ENCODE results near the gene ECT2L. TPM values are rescaled to one million over a fixed set of nuclear protein-coding genes. Genes with fewer than 3 reads are reported as not detected.

The ECT2L gene
- total and polyA plus RNA-seq, 2 donors (not counting 1 experiment from before 2014, with no cell fraction given): 0.17 TPM; not detected in 1

DNA sequence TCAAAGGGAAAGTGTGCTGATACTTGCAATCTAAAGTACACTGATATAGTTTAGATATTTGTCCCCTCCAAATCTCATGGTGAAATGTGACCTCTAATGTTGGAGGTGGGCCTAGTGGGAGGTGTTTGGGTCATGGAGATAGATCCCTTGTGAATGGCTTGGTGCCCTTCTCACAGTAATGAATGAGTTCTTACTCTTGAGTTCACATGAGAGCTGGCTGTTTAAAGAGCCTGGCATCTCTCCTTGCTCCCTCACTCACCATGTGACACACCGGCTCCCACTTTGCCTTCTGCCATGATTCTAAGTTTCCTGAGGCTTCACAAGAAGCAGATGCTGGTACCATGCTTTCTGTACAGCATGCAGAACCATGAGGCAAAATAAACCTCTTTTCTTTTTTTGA is 114.1 kb downstream of the ECT2L start:
- no peaks in the 10 kb centered on the region for H3K9me3 ChIP-seq (ENCODE audit: control insufficient read depth, insufficient read depth, low read depth, low read length)
- no peak overlapping the region for H3K4me2 ChIP-seq (ENCODE audit: extremely low read depth, insufficient read depth, low read length)
- no peaks in the 10 kb centered on the region for H4K20me1 ChIP-seq (ENCODE audit: control insufficient read depth, extremely low read depth, insufficient read depth, low read length)
- DNase-seq (ENCODE audit: low read depth in 2 of 2): no peak
- H3K27ac ChIP-seq (ENCODE audit: insufficient read depth, low read length): no peak overlapping the region
- no peak overlapping the region for H2AFZ ChIP-seq (ENCODE audit: low read length)
- no peaks in the 10 kb centered on the region for H3K4me1 ChIP-seq (ENCODE audit: control insufficient read depth, extremely low read depth, insufficient read depth, low read length)
- H3K27me3 ChIP-seq (ENCODE audit: control insufficient read depth, insufficient read depth, low read length): no peaks in the 10 kb centered on the region
- no peak overlapping the region for H3K9ac ChIP-seq (ENCODE audit: insufficient read depth, low read length)
- no peaks in the 10 kb centered on the region for H3K79me2 ChIP-seq (ENCODE audit: control insufficient read depth, insufficient read depth, low read length)
- TF ChIP-seq EZH2 (IDR thresholded peaks at IDR 0.05; ENCODE audit: low read length, missing control alignments): no peak
- TF ChIP-seq CTCF (conservative IDR thresholded peaks at IDR 0.05 in 1 of 2, IDR thresholded peaks at IDR 0.05 in 1 of 2; ENCODE audit: low read depth in 1 of 2, low read length in 2 of 2): no peak
- H3K36me3 ChIP-seq (ENCODE audit: control insufficient read depth, insufficient read depth, low read length): peaks cover 2% of the 10 kb centered on the region
- H3K4me3 ChIP-seq (replicated peaks in 1 of 4; ENCODE audit: control extremely low read depth in 1 of 4, insufficient read depth in 1 of 4, low read depth in 3 of 4, low read length in 4 of 4): no peak overlapping the region

DNA sequence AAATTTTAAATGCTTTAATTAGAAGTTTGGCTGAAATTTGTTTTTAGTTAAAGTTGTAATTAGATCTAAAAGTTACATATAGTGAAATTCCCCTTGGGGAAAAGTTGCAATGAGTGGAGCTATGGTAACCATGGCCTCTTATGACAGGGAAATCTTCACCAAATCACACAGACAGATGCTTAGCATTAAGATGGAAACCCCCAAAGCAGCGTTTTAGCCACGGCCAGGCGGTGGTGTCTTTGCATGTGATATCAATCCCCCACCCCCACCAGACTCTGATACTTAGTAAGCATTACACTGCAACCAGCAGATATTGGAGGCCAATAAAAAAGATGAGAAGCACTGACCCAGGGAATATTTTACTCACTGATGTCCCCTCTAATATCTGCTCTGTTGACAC is 116.4 kb downstream of the ECT2L start:
- Histone ChIP-seq H4K20me1 (ENCODE audit: control insufficient read depth, extremely low read depth, insufficient read depth, low read length) (no peaks in the 10 kb centered on the region), H3K9ac (ENCODE audit: insufficient read depth, low read length) (no peak overlapping the region), H2AFZ (ENCODE audit: low read length) (no peak overlapping the region), H3K4me2 (ENCODE audit: extremely low read depth, insufficient read depth, low read length) (no peak overlapping the region), H3K4me3 (replicated peaks in 1 of 4; ENCODE audit: control extremely low read depth in 1 of 4, insufficient read depth in 1 of 4, low read depth in 3 of 4, low read length in 4 of 4) (no peak overlapping the region), H3K4me1 (ENCODE audit: control insufficient read depth, extremely low read depth, insufficient read depth, low read length) (no peaks in the 10 kb centered on the region), H3K27ac (ENCODE audit: insufficient read depth, low read length) (no peak overlapping the region), H3K79me2 (ENCODE audit: control insufficient read depth, insufficient read depth, low read length) (no peaks in the 10 kb centered on the region), H3K27me3 (ENCODE audit: control insufficient read depth, insufficient read depth, low read length) (no peaks in the 10 kb centered on the region), H3K36me3 (ENCODE audit: control insufficient read depth, insufficient read depth, low read length) (peaks cover 2% of the 10 kb centered on the region), H3K9me3 (ENCODE audit: control insufficient read depth, insufficient read depth, low read depth, low read length) (no peaks in the 10 kb centered on the region)
- TF ChIP-seq CTCF (conservative IDR thresholded peaks at IDR 0.05 in 1 of 2, IDR thresholded peaks at IDR 0.05 in 1 of 2; ENCODE audit: low read depth in 1 of 2, low read length in 2 of 2) (no peak), EZH2 (IDR thresholded peaks at IDR 0.05; ENCODE audit: low read length, missing control alignments) (no peak)
- no peak for DNase-seq (ENCODE audit: low read depth in 2 of 2)

DNA sequence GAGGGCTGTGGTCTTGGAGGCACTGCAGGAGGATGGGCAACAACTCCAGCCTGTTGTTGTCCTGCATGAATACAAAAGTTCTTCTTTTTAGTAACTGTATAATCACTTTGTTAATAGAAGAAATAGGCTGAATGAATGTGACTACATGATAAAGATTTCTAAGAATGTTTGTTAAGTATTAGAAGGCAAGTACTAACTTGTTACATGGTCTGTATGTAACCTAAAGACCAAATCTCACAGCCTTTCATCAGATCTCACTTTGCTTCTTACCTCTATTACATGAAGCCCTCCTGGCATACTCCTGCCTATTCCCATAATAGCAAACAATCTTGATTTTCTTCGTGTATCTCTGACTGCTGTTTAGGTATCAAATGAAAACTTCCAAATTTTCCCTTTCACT is 118.8 kb downstream of the ECT2L start:
- H3K36me3 ChIP-seq (ENCODE audit: control insufficient read depth, insufficient read depth, low read length): no peaks in the 10 kb centered on the region
- TF ChIP-seq CTCF (conservative IDR thresholded peaks at IDR 0.05 in 1 of 2, IDR thresholded peaks at IDR 0.05 in 1 of 2; ENCODE audit: low read depth in 1 of 2, low read length in 2 of 2): no peak
- TF ChIP-seq EZH2 (IDR thresholded peaks at IDR 0.05; ENCODE audit: low read length, missing control alignments): no peak
- no peaks in the 10 kb centered on the region for H4K20me1 ChIP-seq (ENCODE audit: control insufficient read depth, extremely low read depth, insufficient read depth, low read length)
- no peaks in the 10 kb centered on the region for H3K4me1 ChIP-seq (ENCODE audit: control insufficient read depth, extremely low read depth, insufficient read depth, low read length)
- no peak overlapping the region for H2AFZ ChIP-seq (ENCODE audit: low read length)
- no peak overlapping the region for H3K4me2 ChIP-seq (ENCODE audit: extremely low read depth, insufficient read depth, low read length)
- no peak for DNase-seq (ENCODE audit: low read depth in 2 of 2)
- no peaks in the 10 kb centered on the region for H3K9me3 ChIP-seq (ENCODE audit: control insufficient read depth, insufficient read depth, low read depth, low read length)
- no peak overlapping the region for H3K9ac ChIP-seq (ENCODE audit: insufficient read depth, low read length)
- no peak overlapping the region for H3K27ac ChIP-seq (ENCODE audit: insufficient read depth, low read length)
- H3K27me3 ChIP-seq (ENCODE audit: control insufficient read depth, insufficient read depth, low read length): no peaks in the 10 kb centered on the region
- H3K79me2 ChIP-seq (ENCODE audit: control insufficient read depth, insufficient read depth, low read length): no peaks in the 10 kb centered on the region
- no peak overlapping the region for H3K4me3 ChIP-seq (replicated peaks in 1 of 4; ENCODE audit: control extremely low read depth in 1 of 4, insufficient read depth in 1 of 4, low read depth in 3 of 4, low read length in 4 of 4)
